ENCODE data around the gene INTS12.
A peak's percentile ranks its signal among the peaks of the same experiment; 100 is the strongest.
"Not testable (repeated sequence)": the region's sequence is repeated elsewhere in the genome, so short reads cannot be mapped to it uniquely, and the experiment has no call there.

Gene INTS12

DNA sequence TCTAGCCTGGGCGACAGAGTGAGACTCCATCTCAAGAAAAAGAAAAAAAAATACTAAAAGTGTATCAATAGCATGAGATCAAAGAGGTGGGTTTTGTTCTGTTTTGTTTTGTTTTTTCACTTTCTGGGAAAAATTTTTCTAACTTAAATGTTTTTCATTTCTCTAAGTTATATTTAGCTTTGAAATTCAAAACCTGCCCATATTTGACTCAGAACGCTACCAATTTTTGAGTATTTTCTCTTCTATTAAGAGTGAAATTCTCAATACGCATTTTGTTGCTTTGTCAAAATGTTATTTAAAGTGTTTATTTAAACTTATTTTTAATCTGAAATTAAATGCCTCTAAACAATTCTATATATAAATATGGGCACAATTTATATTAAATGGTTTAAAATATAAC, 39.7 kb upstream of the INTS12 start:
- ChIA-PET CTCF (interaction anchor here (0.9 kb wide), 1 partner anchor 87 kb away, joined by 4 read pairs; no protein-coding TSS in a partner anchor), POLR2A (no interaction called here)
- DNase-seq (ENCODE audit: extremely low spot score): no peak
- TF ChIP-seq FOXA1 (IDR thresholded peaks at IDR 0.05): no peak
- no peak for TF ChIP-seq SUZ12 (IDR thresholded peaks at IDR 0.05)
- no peak for TF ChIP-seq CTBP1 (IDR thresholded peaks at IDR 0.05; ENCODE audit: borderline replicate concordance)
- TF ChIP-seq BHLHE40 (IDR thresholded peaks at IDR 0.05; ENCODE audit: borderline replicate concordance): no peak
- TF ChIP-seq ELF4 (IDR thresholded peaks at IDR 0.05): no peak
- no peak for TF ChIP-seq SP1 (IDR thresholded peaks at IDR 0.05)
- no peak for TF ChIP-seq NFRKB (IDR thresholded peaks at IDR 0.05)
- TF ChIP-seq L3MBTL2 (conservative IDR thresholded peaks at IDR 0.05): no peak
- no peak for TF ChIP-seq FOXK2 (IDR thresholded peaks at IDR 0.05)
- TF ChIP-seq ARNT (IDR thresholded peaks at IDR 0.05): no peak

DNA sequence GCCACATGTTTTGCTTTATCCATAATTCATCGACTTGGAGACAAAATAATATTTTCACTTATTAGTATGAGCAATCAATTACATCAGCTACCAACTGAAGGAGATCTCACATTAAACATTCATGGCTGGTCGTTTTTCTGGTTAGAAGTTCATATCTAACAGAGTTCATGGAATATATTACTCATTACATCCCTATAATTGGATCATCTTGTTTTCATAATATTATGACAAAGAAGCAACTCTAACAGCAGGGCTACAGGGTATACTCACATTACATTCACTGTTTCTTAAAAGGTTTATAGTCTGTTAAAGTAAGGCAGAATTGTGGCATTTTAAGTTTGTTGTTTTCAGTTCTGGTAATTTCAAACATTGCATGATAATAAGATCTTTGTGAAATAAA, 33.1 kb upstream of the INTS12 start:
- TF ChIP-seq ARNT (IDR thresholded peaks at IDR 0.05) (no peak), BHLHE40 (IDR thresholded peaks at IDR 0.05; ENCODE audit: borderline replicate concordance) (no peak), FOXM1 (IDR thresholded peaks at IDR 0.05; ENCODE audit: borderline replicate concordance) (no peak), TARDBP (IDR thresholded peaks at IDR 0.05) (no peak), HDGF (IDR thresholded peaks at IDR 0.05; ENCODE audit: borderline replicate concordance) (no peak), FOXK2 (IDR thresholded peaks at IDR 0.05) (no peak), SUZ12 (IDR thresholded peaks at IDR 0.05) (no peak), CTBP1 (IDR thresholded peaks at IDR 0.05; ENCODE audit: borderline replicate concordance) (no peak), ZNF384 (IDR thresholded peaks at IDR 0.05) (no peak)
- TF ChIP-seq, protein P1, sequence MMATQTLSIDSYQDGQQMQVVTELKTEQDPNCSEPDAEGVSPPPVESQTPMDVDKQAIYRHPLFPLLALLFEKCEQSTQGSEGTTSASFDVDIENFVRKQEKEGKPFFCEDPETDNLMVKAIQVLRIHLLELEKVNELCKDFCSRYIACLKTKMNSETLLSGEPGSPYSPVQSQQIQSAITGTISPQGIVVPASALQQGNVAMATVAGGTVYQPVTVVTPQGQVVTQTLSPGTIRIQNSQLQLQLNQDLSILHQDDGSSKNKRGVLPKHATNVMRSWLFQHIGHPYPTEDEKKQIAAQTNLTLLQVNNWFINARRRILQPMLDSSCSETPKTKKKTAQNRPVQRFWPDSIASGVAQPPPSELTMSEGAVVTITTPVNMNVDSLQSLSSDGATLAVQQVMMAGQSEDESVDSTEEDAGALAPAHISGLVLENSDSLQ (IDR thresholded peaks at IDR 0.05): no peak
- POLR2A ChIA-PET: no interaction called here
- CTCF ChIA-PET: no interaction called here
- DNase-seq (ENCODE audit: extremely low spot score): no peak

GRCh38 chr4:105735217-105735616, 26.7 kb upstream of the INTS12 start:
- DNase-seq (ENCODE audit: extremely low spot score); CTCF ChIA-PET; POLR2A ChIA-PET: not testable (repeated sequence)

GRCh38 chr4:105729895-105730294, 21.4 kb upstream of the INTS12 start:
- CTCF ChIA-PET; DNase-seq (ENCODE audit: extremely low spot score); POLR2A ChIA-PET: not testable (repeated sequence)

DNA sequence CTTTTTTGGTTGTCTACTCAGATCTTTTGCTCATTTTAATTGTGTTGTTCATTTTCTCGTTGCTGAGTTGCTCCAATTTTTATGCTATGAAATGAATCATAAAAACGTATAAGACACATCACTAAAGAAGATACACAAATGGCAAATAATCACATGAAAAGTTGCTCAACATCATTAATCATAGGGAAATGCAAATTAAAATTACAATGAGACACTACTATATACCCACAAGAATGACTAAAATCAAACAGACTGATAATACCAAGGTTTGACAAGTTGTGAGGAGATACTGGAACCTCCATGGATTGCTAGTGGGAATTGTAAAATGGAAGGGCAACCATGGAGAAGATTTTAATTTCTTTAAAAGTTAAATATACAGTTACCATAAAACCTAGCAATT, 17.1 kb upstream of the INTS12 start:
- ChIA-PET POLR2A (no interaction called here), CTCF (no interaction called here)
- DNase-seq (ENCODE audit: extremely low spot score): no peak
- TF ChIP-seq FOXK2 (IDR thresholded peaks at IDR 0.05) (no peak), LEF1 (IDR thresholded peaks at IDR 0.05; ENCODE audit: borderline replicate concordance) (no peak), SUZ12 (IDR thresholded peaks at IDR 0.05) (no peak), BHLHE40 (IDR thresholded peaks at IDR 0.05; ENCODE audit: borderline replicate concordance) (no peak), SP1 (IDR thresholded peaks at IDR 0.05) (no peak), CTBP1 (IDR thresholded peaks at IDR 0.05; ENCODE audit: borderline replicate concordance) (no peak), L3MBTL2 (conservative IDR thresholded peaks at IDR 0.05) (no peak), HDGF (IDR thresholded peaks at IDR 0.05; ENCODE audit: borderline replicate concordance) (no peak), FOXM1 (IDR thresholded peaks at IDR 0.05; ENCODE audit: borderline replicate concordance) (no peak), FOXA1 (IDR thresholded peaks at IDR 0.05) (no peak), ELF4 (IDR thresholded peaks at IDR 0.05) (no peak), NFRKB (IDR thresholded peaks at IDR 0.05) (no peak), ARNT (IDR thresholded peaks at IDR 0.05) (no peak), ZNF384 (IDR thresholded peaks at IDR 0.05) (no peak), TARDBP (IDR thresholded peaks at IDR 0.05) (no peak)
- TF ChIP-seq, protein P1 (IDR thresholded peaks at IDR 0.05): no peak

- ChIA-PET POLR2A (interaction anchor here (1.3 kb wide), 1 partner anchor 245 kb away, joined by 3 read pairs; the partner anchor contains the start of gene PPA2), CTCF (no interaction called here)
- TF ChIP-seq HDGF (IDR thresholded peaks at IDR 0.05; ENCODE audit: borderline replicate concordance): no peak
- TF ChIP-seq NFRKB (IDR thresholded peaks at IDR 0.05): no peak
- TF ChIP-seq SUZ12 (IDR thresholded peaks at IDR 0.05): no peak
- no peak for TF ChIP-seq FOXA1 (IDR thresholded peaks at IDR 0.05)
- TF ChIP-seq ZNF384 (IDR thresholded peaks at IDR 0.05): no peak
- TF ChIP-seq FOXM1 (IDR thresholded peaks at IDR 0.05; ENCODE audit: borderline replicate concordance): no peak
- no peak for TF ChIP-seq FOXK2 (IDR thresholded peaks at IDR 0.05)
- no peak for TF ChIP-seq LEF1 (IDR thresholded peaks at IDR 0.05; ENCODE audit: borderline replicate concordance)
- no peak for TF ChIP-seq CTBP1 (IDR thresholded peaks at IDR 0.05; ENCODE audit: borderline replicate concordance)
- no peak for TF ChIP-seq ARNT (IDR thresholded peaks at IDR 0.05)
- DNase-seq (ENCODE audit: extremely low spot score): no peak
Observed at GRCh38 chr4:105719204-105719603, 10.7 kb upstream of the INTS12 start.

DNA sequence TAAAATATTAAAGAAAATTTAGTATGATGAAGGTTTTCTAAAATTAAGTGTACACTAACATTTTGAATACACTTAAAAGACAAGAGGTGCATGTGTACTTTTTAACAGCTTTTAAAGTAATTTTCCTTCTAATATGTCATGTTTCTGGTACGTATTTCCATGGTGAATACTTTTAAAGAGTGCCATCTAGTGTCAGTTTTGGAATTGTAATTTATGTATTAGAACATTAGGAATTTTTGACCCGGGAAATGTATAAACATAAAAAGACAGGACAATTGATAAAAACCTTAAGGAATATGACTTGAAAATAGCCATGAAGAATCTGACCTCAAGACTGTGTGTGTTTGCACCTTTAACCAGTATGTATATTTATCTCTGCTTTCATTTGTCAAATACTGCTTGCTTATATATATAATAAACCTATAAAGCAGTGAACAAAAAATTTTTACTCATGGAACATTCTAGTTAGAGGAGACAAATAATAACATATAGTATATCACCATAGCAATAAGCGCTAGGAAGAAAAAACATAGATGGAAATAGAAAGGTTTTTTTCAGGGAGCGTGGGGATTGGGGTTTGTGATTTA, 7.3 kb upstream of the INTS12 start:
- no peak for TF ChIP-seq ARNT (IDR thresholded peaks at IDR 0.05)
- TF ChIP-seq FOXK2 (IDR thresholded peaks at IDR 0.05): no peak
- TF ChIP-seq ELF4 (IDR thresholded peaks at IDR 0.05): no peak
- TF ChIP-seq, protein P1 (IDR thresholded peaks at IDR 0.05): 0 out of 2 replicates have a peak, but pooled peaks have one; percentile 15
- no peak for TF ChIP-seq SUZ12 (IDR thresholded peaks at IDR 0.05)
- ChIA-PET CTCF (interaction anchor here (0.6 to 1.0 kb wide), 5 partner anchors 16 to 1421 kb away, joined by 3 to 5 read pairs (median 3); partner anchors contain the start of gene PPA2), POLR2A (no interaction called here)
- peak; percentile 23 for DNase-seq (ENCODE audit: extremely low spot score)

All from HEK293T (cell line).